Measurements from ENCODE around the gene CAPN12.

The CAPN12 gene

GRCh38 chr19:38690146-38690545 is 54.1 kb downstream of the CAPN12 start:
- no peak for DNase-seq (ENCODE audit: insufficient read length, low spot score)
- TF ChIP-seq CTCF (IDR thresholded peaks at IDR 0.05; ENCODE audit: insufficient read depth, missing control alignments), result no peak
- FAIRE-seq, result no peak

- FAIRE-seq, result no peak
- no peak for DNase-seq (ENCODE audit: insufficient read length, low spot score)
- TF ChIP-seq CTCF (IDR thresholded peaks at IDR 0.05; ENCODE audit: insufficient read depth, missing control alignments), result no peak
These were observed 56.4 kb downstream of the CAPN12 start for GRCh38 chr19:38687837-38688378.

GRCh38 chr19:38686530-38686888 is 57.8 kb downstream of the CAPN12 start:
- TF ChIP-seq CTCF (IDR thresholded peaks at IDR 0.05; ENCODE audit: insufficient read depth, missing control alignments), result no peak
- FAIRE-seq, result no peak

GRCh38 chr19:38685666-38686529 is 58.4 kb downstream of the CAPN12 start:
- no peak for FAIRE-seq
- DNase-seq (ENCODE audit: insufficient read length, low spot score), result no peak
- peak; percentile 17 for TF ChIP-seq CTCF (IDR thresholded peaks at IDR 0.05; ENCODE audit: insufficient read depth, missing control alignments)

More at GRCh38 chr19:38686530-38686888, 57.8 kb downstream of the CAPN12 start:
- no peak for DNase-seq (ENCODE audit: insufficient read length, low spot score)

- FAIRE-seq (no peak), DNase-seq (ENCODE audit: insufficient read length, low spot score) (no peak)
- TF ChIP-seq CTCF (IDR thresholded peaks at IDR 0.05; ENCODE audit: insufficient read depth, missing control alignments), result no peak
These were observed 59.2 kb downstream of the CAPN12 start for GRCh38 chr19:38684862-38685665.

- DNase-seq (ENCODE audit: insufficient read length, low spot score) (no peak), FAIRE-seq (no peak)
- TF ChIP-seq CTCF (IDR thresholded peaks at IDR 0.05; ENCODE audit: insufficient read depth, missing control alignments), result no peak
These were observed 60.0 kb downstream of the CAPN12 start for GRCh38 chr19:38684078-38684861.
